ENCODE results near the gene ARHGAP28. TPM values are rescaled to one million over a fixed set of nuclear protein-coding genes. Genes with fewer than 3 reads are reported as not detected.

Gene ARHGAP28
- 1 to 10 TPM in 9 of 10 donors, under 1 TPM in 1; 0.82 to 5.3 (median 2.6) TPM for total RNA-seq
- polyA plus RNA-seq = under 1 TPM; 0.35 to 0.66 TPM
- long read RNA-seq, donor 1, partial matches to known transcripts = 1 of 1 reads
- long read RNA-seq, donor 1, other reads (novel, unspliced or antisense) = 0 of 1 reads
- long read RNA-seq, donor 2, partial matches to known transcripts = 0 of 1 reads
- long read RNA-seq, donor 2, other reads (novel, unspliced or antisense) = 0 of 1 reads
- long read RNA-seq, donor 3 = 0 reads

- peak within 1 kb of the TSS; percentile 63 to 91 (median 82) for H3K27ac ChIP-seq
- TF ChIP-seq CTCF (IDR thresholded peaks at IDR 0.05) = peak in 8 of 9 donors; percentile 17 to 64 (median 36)
Measured at GRCh38 chr18:6729247-6730091, at the start of gene ARHGAP28. ARHGAP28 (plus strand) TSS chr18:6729716; CDS start chr18:6729822, 106 bp downstream.

DNA sequence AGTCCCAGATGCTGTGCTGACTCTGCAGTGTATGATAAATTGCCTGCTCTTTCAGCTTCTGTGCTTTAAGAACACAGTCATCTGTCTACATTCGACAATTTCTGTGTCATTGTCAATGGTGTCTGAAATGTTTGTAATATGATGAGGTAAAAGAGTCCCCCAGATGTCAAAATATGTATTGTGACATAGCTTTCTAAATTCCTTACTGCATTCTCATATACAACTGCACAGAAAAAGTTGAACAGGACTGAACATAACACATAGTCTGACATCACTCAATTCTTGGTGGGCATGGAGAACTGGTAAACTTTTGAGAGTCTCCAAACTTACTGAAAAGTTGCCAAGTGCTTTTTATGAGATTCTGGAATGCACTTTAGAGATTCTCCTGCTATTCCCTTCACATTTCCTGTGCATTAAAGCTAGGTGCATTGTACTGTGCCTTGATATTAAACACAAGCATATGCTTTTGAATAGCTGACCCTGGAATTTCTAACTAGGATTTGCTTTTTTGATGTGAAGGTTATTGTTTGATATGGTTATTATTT is 48.1 kb upstream of the ARHGAP28 start:
- 79 to 80% methylated on average over 1 of the region's 1 CpG for WGBS, 2 donors
- TF ChIP-seq CTCF (IDR thresholded peaks at IDR 0.05) = no peak
- Histone ChIP-seq H3K27ac (no peak overlapping the region), H3K4me1 (peaks cover 0 to 7% (median 3%) of the 10 kb centered on the region in 9 donors), H3K4me3 (no peak overlapping the region), H3K27me3 (peaks cover 0 to 8% (median 0%) of the 10 kb centered on the region in 7 donors), H3K36me3 (no peaks in the 10 kb centered on the region), H3K9me3 (no peaks in the 10 kb centered on the region)
- intact Hi-C loops (cut with DNase I) = loop anchor here in 1 of 10 donors (10.0 kb wide), 1 partner anchor 193 kb away; no protein-coding TSS in a partner anchor
- ATAC-seq (no peak), DNase-seq (no peak)

More at GRCh38 chr18:6729247-6730091, at the start of gene ARHGAP28:
- peak; percentile 93 to 98 (median 96) for ATAC-seq
- Histone ChIP-seq H3K36me3 (no peaks in the 10 kb centered on the region), H3K27me3 (peaks cover 0 to 7% (median 0%) of the 10 kb centered on the region in 7 donors), H3K4me1 (peaks cover 0 to 26% (median 8%) of the 10 kb centered on the region in 9 donors), H3K4me3 (peak within 1 kb of the TSS; percentile 40 to 78 (median 68)), H3K9me3 (no peaks in the 10 kb centered on the region)
- peak; percentile 79 to 83 for DNase-seq
- intact Hi-C loops (cut with DNase I) = loop anchor here in 4 of 10 donors (5.0 to 10.0 kb wide), 7 partner anchors 48 to 1432 kb away; partner anchors contain the start of gene ZBTB14 (in 1 of the 4)
- WGBS, 2 donors = 0 to 1% methylated on average over 78 to 96 of the region's 96 CpGs

GRCh38 chr18:6682437-6683111 is 46.9 kb upstream of the ARHGAP28 start:
- Histone ChIP-seq H3K36me3 (no peaks in the 10 kb centered on the region), H3K27me3 (peaks cover 0 to 8% (median 0%) of the 10 kb centered on the region in 7 donors), H3K9me3 (no peaks in the 10 kb centered on the region), H3K4me1 (peaks cover 0 to 7% (median 3%) of the 10 kb centered on the region in 9 donors), H3K4me3 (peak overlapping the region in 2 of 10 donors; percentile 16 to 19), H3K27ac (peak overlapping the region in 1 of 10 donors; percentile 51)
- DNase-seq (peak in 1 of 2 donors; percentile 27), ATAC-seq (peak; percentile 31 to 93 (median 71))
- WGBS, 2 donors = 27 to 35% methylated on average over 14 of the region's 14 CpGs
- intact Hi-C loops (cut with DNase I) = loop anchor here in 1 of 10 donors (10.0 kb wide), 1 partner anchor 192 kb away; no protein-coding TSS in a partner anchor
- TF ChIP-seq CTCF (IDR thresholded peaks at IDR 0.05) = no peak
